GM19025 (cell line): ENCODE measurements around the gene BEAN1.
"Not testable (repeated sequence)": the region's sequence is repeated elsewhere in the genome, so short reads cannot be mapped to it uniquely, and the experiment has no call there.

Source experiments
- ATAC-seq: cut with Tn5 transposase; IDR thresholded peaks from one replicate; pipeline ENCODE4 v1.9.1; 2021; ENCODE audit warnings: mild to moderate bottlenecking, low read depth, moderate library complexity; ENCODE audit not compliant: unreplicated experiment

Gene BEAN1

DNA sequence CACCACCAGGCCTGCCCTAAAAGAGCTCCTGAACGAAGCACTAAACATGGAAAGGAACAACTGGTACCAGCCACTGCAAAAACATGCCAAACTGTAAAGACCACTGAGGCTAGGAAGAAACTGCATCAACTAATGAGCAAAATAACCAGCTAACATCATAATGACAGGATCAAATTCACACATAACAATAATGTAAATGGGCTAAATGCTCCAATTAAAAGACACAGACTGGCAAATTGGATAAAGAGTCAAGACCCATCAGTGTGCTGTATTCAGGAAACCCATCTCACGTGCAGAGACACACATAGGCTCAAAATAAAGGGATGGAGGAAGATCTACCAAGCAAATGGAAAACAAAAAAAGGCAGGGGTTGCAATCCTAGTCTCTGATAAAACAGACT, 70.8 kb downstream of the BEAN1 start:
- ATAC-seq = not testable (repeated sequence)

- ATAC-seq = not testable (repeated sequence)
These were observed 74.5 kb downstream of the BEAN1 start for GRCh38 chr16:66501563-66501962.

DNA sequence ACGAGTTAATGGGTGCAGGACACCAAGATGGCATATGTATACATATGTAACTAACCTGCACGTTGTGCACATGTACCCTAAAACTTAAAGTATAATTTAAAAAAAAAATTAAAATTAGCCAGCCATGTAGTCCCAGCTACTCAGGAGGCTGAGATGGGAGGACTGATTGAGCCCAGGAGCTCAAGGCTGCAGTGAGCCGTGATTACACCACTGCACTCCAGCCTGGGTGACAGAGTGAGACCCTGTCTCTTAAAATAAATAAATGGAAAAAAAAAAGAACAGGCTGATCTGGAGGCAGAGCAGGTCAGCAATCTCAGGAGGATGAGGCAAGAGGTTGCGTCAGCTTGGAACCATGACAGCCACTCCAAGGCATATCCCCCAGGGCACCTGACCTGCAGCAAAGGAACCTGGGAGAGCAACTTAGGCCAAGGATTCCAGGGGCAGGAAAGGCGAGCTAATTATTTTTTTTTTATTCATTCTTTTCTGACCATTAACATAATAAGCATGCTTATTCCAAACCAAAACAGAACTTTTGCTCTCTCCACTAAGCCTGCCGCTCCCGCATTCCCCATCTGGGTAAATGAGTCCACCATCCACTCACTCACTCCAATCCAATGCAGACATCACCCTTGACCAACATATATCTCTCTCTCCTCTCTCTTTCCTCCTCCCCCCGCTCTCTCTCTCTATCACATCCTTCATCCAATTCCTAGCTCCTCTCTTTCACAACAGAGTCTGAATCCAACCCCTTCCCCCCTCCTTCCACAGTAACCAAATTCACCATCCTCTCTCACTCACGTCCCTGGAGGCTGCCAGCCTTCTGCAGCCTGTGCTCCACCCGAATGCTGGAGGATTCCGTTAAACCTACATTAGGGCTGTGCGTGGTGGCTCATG, 75.2 kb downstream of the BEAN1 start:
- ATAC-seq = no peak

- no peak for ATAC-seq
These were observed 75.9 kb downstream of the BEAN1 start for GRCh38 chr16:66503030-66503429.

- no peak for ATAC-seq
These were observed 76.5 kb downstream of the BEAN1 start for GRCh38 chr16:66503612-66504011.

DNA sequence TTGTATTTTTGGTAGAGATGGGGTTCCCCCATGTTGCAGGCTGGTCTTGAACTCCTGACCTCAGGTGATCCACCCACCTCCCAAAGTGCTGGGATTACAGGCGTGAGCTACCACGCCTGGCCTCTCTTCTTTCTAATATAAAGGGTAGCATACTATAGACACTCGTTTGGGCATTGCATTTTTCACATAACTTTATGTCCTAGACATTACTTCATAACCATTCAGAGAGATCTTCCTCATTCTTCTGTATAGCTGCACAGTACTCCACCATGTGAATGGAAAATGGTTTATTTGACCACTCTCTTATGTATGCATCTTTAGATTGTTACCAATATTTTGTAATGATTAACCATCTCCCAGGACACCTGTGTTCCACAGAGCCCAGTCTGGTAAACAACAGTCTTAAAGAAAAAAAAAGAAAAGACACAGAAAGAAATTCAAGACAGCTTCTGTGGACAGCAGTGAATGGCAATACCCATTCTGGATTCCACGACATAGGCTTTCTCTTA, 80.7 kb downstream of the BEAN1 start:
- no peak for ATAC-seq

DNA sequence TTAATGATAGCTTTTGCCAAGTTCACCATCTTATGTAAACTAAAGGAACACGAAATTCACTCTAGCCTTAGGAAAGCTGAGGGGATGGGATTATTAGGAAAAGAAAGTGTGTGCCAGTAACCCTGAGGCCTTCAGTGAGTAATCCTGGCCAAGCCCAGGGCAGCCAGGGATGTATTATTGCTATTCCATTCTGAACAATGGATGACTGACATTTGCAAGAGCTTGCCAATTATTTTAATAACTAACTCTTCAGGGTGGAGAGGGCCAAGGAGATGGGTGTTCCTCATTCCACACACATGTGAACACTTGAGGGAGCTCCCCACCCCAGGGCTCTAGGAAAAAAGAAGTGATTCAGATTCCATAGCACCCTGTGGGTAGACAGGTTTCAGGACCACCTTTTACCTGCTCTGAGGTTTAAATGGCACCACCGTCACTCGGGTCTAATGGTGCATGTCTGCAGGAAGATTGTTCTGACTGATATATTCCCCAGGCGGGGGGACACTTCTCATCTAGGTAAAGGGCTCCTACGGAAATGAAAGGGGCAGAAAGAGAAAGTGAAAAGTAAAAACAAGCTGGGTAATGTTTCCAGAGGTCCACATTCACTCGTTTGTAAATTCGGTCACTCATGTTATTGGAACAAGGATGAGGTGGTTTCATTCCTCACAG, 81.3 kb downstream of the BEAN1 start:
- no peak for ATAC-seq

- no peak for ATAC-seq
These were observed 81.9 kb downstream of the BEAN1 start for GRCh38 chr16:66508914-66509496.

DNA sequence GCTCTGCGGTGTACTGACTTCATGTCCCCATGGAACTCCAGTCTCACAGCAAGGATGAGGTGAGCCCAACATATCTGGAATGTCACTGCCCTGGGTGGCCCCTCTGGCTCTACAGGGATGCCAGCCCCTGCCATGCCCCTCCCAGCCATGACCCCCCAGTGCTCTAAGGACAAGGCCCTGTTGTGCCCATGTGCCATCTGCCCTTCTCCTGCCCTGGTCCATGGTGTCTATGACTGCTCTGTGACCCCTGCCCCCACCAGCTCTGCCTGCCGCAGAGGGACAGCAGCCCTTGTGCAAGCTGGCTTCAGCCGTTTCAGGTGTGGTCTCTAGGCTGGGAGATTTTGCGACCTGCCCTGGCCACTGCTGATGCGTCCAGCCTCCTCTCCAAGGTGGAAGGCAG, 82.5 kb downstream of the BEAN1 start:
- no peak for ATAC-seq

DNA sequence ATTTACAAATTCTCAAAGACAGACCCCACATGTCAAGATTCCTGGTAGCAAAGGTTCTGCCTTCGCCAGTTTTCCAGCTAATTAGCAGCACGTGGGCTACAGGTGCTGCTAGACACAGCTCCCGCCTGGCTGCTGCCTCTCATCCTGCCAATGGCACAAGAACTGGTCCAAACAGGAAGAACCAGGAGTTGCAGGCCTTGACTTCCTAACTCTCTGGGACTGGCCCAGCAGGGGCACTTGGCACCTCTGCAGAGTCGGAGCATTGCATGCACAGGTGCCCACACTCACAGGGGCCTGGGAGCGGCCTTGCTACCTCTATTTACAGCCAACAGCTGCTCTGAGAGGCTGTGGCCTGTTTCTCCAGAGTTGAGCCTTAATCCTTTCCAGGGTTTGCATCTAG, 83.2 kb downstream of the BEAN1 start:
- no peak for ATAC-seq

DNA sequence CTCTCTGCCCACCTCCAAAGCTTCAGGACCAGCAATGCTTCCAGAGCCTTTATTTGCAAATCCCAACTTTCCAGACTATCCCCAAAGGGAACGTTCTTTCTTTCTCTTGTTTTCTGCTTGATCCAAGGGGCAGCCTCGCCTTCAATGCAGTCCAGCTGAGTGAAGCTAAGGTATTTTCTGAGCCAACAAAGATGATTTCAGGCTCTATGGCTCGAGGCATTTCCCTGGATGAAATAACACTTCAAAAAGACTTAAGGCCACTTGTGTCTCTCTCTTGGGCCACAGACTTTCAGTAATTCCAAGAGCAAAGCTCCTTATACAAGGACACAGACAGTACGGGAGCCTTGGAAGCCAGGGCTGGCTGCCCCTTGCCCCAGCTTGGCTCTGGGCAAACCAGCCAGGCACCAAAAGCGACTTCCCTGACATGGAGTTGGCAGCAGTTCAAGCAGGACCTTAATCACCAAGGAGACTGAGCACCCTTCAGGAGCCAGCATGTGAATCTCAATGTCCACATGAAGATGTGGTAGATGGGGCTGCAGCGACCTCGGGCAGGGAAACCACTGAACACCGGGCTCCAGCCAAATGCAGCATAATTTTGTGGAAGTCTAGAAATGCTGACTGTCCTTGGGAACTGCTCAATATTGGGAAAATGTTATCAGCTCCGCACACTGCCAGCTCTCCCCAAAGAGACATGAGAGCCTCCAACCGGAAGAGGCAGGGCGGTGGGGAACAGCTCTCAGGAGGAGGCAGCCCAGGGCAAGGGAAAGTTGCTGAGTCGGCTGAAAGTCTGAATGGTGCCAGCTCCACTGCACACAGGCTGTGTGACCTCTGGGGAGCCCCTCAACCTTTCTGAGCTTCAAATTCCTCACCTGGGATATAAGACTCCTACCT, 83.9 kb downstream of the BEAN1 start:
- no peak for ATAC-seq

DNA sequence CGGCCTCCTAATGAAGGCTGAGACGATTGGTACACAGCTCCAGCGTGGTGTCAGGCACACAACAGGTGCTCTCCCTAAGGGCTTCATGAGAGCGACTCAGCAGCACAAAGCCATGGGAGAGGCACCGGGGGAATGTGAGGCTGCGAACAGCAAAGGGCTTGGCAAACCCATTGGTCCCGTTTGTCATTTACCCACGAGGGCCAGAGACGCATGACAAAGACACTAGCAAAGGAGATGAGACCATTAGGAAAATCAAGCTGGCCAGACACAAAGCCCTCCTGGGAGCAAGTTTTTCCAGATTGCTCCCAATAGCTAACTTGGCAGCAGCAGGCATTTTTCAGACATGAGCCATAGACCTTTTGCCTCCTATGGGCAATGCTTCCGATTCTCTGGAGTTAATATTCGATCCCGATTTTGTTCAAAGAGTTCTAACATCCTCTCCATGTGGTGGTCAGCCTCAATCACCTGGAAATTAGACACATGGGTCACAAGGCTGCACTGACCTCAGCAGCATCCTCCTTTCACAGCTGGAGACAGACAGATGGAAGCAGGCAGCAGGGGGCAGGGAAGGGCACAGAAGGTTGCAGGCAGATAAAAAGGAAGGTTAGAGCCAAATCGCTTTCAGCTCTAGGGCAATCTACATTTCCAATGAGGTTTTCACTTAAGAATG, 84.6 kb downstream of the BEAN1 start:
- ATAC-seq = no peak

DNA sequence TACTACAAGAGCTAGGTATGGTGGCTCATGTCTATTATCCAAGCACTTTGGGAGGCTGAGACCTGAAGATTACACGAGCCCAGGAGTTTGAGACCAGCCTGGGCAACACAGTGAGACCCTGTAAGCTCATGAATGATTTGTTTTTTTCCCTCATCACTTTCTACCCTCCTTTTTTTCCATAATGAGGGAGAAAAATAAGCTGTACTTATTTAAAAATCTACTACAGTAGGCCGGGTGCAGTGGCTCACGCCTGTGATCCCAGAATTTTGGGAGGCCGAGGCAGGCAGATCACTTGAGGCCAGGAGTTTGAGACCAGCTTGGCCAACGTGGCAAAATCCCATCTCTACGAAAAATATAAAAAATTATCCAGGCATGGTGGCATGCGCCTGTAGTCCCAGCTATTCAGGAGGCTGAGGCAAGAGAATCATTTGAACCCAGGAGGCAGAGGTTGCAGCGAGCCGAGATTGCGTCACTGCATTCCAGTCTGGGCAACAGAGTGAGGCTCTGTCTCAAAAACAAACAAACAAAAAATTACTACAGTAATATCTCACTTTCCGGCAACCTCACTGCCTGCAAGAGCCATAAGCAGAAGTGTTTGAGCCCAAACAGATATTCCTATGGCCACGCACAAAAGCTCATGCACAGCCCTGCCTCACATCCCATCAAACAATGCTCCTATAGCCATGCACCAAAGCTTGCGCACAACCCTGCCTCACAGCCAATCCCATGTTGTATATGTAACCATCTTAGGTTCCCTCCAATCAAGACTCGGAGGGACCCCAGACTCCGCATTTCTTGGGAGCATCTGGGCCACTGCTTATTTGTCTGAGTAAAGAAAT, 85.4 kb downstream of the BEAN1 start:
- ATAC-seq = no peak

DNA sequence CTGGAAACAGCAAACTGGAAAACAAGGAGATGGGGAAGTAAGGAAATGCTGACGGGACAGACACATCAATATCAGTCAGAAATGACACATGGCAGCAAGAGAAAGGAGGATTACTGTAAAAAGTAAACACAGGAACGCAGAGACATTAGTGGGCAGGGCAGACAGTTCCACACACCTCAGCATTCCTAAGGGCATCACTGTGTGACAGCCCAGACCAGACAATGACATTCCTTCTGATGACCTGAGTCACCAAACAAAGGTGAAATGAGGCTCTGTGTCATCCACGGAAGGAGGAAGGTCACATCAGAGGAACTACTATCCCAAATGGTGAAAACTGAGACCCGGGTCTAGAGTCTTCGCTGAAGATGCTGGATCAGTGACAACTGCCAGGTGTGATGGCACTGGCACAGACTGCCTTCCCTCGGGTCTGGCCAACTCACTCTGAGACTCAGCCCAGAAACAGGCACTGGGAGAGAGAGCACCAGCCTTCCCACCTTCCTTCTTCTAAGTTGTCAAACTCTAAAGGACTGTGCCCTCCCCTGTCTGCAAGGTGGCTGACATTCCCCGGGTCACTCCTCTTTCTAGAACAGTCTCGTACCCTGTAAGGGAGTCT, 86.1 kb downstream of the BEAN1 start:
- ATAC-seq = no peak

DNA sequence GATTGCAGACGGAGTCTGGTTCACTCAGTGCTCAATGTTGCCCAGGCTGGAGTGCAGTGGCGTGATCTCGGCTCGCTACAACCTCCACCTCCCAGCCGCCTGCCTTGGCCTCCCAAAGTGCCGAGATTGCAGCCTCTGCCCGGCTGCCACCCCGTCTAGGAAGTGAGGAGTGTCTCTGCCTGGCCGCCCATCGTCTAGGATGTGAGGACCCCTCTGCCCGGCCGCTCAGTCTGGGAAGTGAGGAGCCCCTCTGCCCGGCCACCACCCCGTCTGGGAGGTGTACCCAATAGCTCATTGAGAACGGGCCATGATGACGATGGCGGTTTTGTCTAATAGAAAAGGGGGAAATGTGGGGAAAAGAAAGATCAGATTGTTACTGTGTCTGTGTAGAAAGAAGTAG, 87.3 kb downstream of the BEAN1 start:
- ATAC-seq = not testable (repeated sequence)

GRCh38 chr16:66514980-66515595, 88.0 kb downstream of the BEAN1 start:
- ATAC-seq = not testable (repeated sequence)

GRCh38 chr16:66515596-66516508, 88.8 kb downstream of the BEAN1 start:
- ATAC-seq = no peak
